Activated CD4-positive, alpha-beta memory T cell treated with anti-CD3 and anti-CD28 coated beads for 36 hours (primary cell): Measurements from ENCODE around the gene RAD51B. TPM values are rescaled to one million over a fixed set of nuclear protein-coding genes. Genes with fewer than 3 reads are reported as not detected.
"Not testable (repeated sequence)": the region's sequence is repeated elsewhere in the genome, so short reads cannot be mapped to it uniquely, and the experiment has no call there.

Experiments
- CTCF ChIA-PET: fragments of 350-600 bp; sonication (Branson Sonifier 250); formaldehyde crosslinking; loops from one replicate; lab custom pipeline; 2021; ENCODE audit warnings: antibody characterized with exemption, inconsistent platforms; lab: Charles Lee
- POLR2A ChIA-PET: fragments of 350-600 bp; sonication (Branson Sonifier 250); formaldehyde crosslinking; loops from one replicate; lab custom pipeline; 2021; ENCODE audit warnings: antibody characterized with exemption; lab: Charles Lee
- DNase-seq: peaks from one replicate; pipeline ENCODE4 v3.0.0-alpha.2; 2020
- H3K27ac Mint-ChIP-seq: one replicate; pipeline ENCODE4 v1.8.0; 2021; ENCODE audit warnings: mixed read lengths
- H3K27me3 Mint-ChIP-seq: one replicate; pipeline ENCODE4 v1.8.0; 2021; ENCODE audit warnings: mixed read lengths
- H3K36me3 Mint-ChIP-seq: one replicate; pipeline ENCODE4 v1.8.0; 2021; ENCODE audit warnings: mixed read lengths
- H3K4me1 Mint-ChIP-seq: one replicate; pipeline ENCODE4 v1.8.0; 2021; ENCODE audit warnings: low read depth, mixed read lengths
- H3K4me3 Mint-ChIP-seq: one replicate; pipeline ENCODE4 v1.8.0; 2021; ENCODE audit warnings: mild to moderate bottlenecking, mixed read lengths
- H3K9me3 Mint-ChIP-seq: one replicate; pipeline ENCODE4 v1.8.0; 2021; ENCODE audit warnings: mixed read lengths
- intact Hi-C: fragments of 100-400 bp; cut with micrococcal nuclease; formaldehyde crosslinking; loops from one replicate; pipeline ENCODE4 v1.15.1; 2023
- total RNA-seq, 2 experiments: library from RNA; stranded (reverse); gene quantifications; one replicate each; pipeline ENCODE4 v1.2.3, GENCODE V29; 2021

Gene RAD51B
- total RNA-seq, 2 experiments from 2014 or later = 32.3 to 34.3 TPM

GRCh38 chr14:68282479-68283377, 463.1 kb downstream of the RAD51B start:
- Mint-ChIP-seq H3K27ac (peak overlapping the region; percentile 34), H3K4me1 (peaks cover 62% of the 10 kb centered on the region), H3K9me3 (no peaks in the 10 kb centered on the region), H3K4me3 (no peak overlapping the region), H3K27me3 (no peaks in the 10 kb centered on the region), H3K36me3 (no peaks in the 10 kb centered on the region)
- intact Hi-C loops = loop anchor here (1.0 to 10.0 kb wide), 6 partner anchors 7 to 402 kb away; no protein-coding TSS in a partner anchor
- DNase-seq = peak; percentile 31
- ChIA-PET POLR2A (interaction anchor here (0.8 to 2.9 kb wide), 5 partner anchors 10 to 533 kb away, joined by 3 to 15 read pairs (median 4); partner anchors contain the start of gene ZFP36L1), CTCF (interaction anchor here (0.7 to 1.6 kb wide), 9 partner anchors 11 to 542 kb away, joined by 3 to 11 read pairs (median 3); no protein-coding TSS in a partner anchor)

GRCh38 chr14:68283378-68284123, 464.0 kb downstream of the RAD51B start:
- CTCF ChIA-PET = interaction anchor here (0.9 to 1.6 kb wide), 9 partner anchors 12 to 536 kb away, joined by 3 to 11 read pairs (median 3); no protein-coding TSS in a partner anchor
- Mint-ChIP-seq H3K27me3 (no peaks in the 10 kb centered on the region), H3K9me3 (no peaks in the 10 kb centered on the region), H3K4me3 (no peak overlapping the region), H3K36me3 (no peaks in the 10 kb centered on the region), H3K4me1 (peaks cover 69% of the 10 kb centered on the region), H3K27ac (peak overlapping the region; percentile 34)
- POLR2A ChIA-PET = interaction anchor here (0.8 to 2.9 kb wide), 5 partner anchors 9 to 532 kb away, joined by 3 to 15 read pairs (median 4); partner anchors contain the start of gene ZFP36L1
- intact Hi-C loops = loop anchor here (1.0 to 10.0 kb wide), 7 partner anchors 8 to 401 kb away; no protein-coding TSS in a partner anchor
- peak; percentile 68 for DNase-seq

- no peak overlapping the region for H3K4me3 Mint-ChIP-seq
- H3K36me3 Mint-ChIP-seq = no peaks in the 10 kb centered on the region
- DNase-seq = no peak
- no peaks in the 10 kb centered on the region for H3K9me3 Mint-ChIP-seq
- ChIA-PET CTCF (interaction anchor here (0.9 to 3.0 kb wide), 3 partner anchors 8 to 541 kb away, joined by 3 to 8 read pairs (median 3); no protein-coding TSS in a partner anchor), POLR2A (interaction anchor here (2.2 to 2.9 kb wide), 3 partner anchors 506 to 531 kb away, joined by 6 to 15 read pairs (median 10); partner anchors contain the start of gene ZFP36L1)
- H3K27me3 Mint-ChIP-seq = no peaks in the 10 kb centered on the region
- intact Hi-C loops = loop anchor here (2.0 to 10.0 kb wide), 5 partner anchors 28 to 400 kb away; no protein-coding TSS in a partner anchor
- peaks cover 72% of the 10 kb centered on the region for H3K4me1 Mint-ChIP-seq
- no peak overlapping the region for H3K27ac Mint-ChIP-seq
These were observed 464.8 kb downstream of the RAD51B start for GRCh38 chr14:68284333-68284732.

- intact Hi-C loops = loop anchor here (2.0 to 10.0 kb wide), 7 partner anchors 28 to 507 kb away; partner anchors contain the start of gene ZFP36L1
- no peaks in the 10 kb centered on the region for H3K27me3 Mint-ChIP-seq
- POLR2A ChIA-PET = interaction anchor here (0.8 to 2.9 kb wide), 6 partner anchors 28 to 531 kb away, joined by 3 to 15 read pairs (median 6); partner anchors contain the start of gene ZFP36L1
- peak overlapping the region; percentile 46 for H3K27ac Mint-ChIP-seq
- H3K36me3 Mint-ChIP-seq = no peaks in the 10 kb centered on the region
- CTCF ChIA-PET = interaction anchor here (1.0 to 3.0 kb wide), 4 partner anchors 9 to 559 kb away, joined by 3 to 8 read pairs (median 6); no protein-coding TSS in a partner anchor
- no peaks in the 10 kb centered on the region for H3K9me3 Mint-ChIP-seq
- DNase-seq = no peak
- peaks cover 72% of the 10 kb centered on the region for H3K4me1 Mint-ChIP-seq
- H3K4me3 Mint-ChIP-seq = no peak overlapping the region
These were observed 465.3 kb downstream of the RAD51B start for GRCh38 chr14:68284834-68285233.

DNA sequence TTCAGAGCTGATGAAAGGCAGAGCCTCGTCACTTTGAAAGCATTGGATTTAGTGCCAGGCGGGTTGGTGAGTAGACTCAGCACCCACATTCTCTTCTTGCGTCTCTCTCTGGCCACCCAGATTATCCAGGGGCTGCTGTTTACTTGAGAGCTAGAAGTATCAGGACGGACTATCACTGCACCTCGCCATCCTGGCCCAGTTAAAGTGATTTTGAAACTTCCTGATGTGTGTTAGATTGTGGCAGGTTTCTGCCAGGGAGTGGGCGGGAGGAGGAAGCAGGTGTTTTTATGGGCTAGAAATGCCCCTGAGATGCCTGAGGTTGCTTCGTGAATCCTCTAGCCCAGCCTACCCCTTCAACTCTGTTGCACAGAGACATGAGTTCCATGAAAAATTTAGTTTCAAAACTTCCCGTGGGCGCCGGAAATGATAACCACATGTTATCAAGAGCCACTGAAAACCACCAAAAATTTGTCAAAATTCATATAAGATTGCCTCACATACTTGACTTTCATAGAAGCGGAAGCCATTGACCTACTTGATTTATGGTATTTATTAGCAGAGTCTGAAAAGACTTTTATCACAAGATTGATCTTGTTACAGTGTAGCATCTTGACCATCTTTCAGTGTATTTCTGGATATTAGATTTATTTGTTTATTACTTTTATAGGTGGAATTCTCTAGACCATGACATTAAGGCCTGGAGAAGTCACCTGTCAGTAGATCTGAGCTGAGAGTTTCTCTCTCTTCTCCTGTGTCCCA, 466.0 kb downstream of the RAD51B start:
- POLR2A ChIA-PET = interaction anchor here (0.8 to 2.9 kb wide), 9 partner anchors 10 to 530 kb away, joined by 3 to 15 read pairs (median 4); partner anchors contain the start of gene ZFP36L1
- Mint-ChIP-seq H3K36me3 (no peaks in the 10 kb centered on the region), H3K27me3 (no peaks in the 10 kb centered on the region), H3K9me3 (no peaks in the 10 kb centered on the region), H3K27ac (peak overlapping the region; percentile 46), H3K4me3 (no peak overlapping the region), H3K4me1 (peaks cover 67% of the 10 kb centered on the region)
- DNase-seq = peak; percentile 82
- CTCF ChIA-PET = interaction anchor here (1.0 to 3.0 kb wide), 5 partner anchors 10 to 558 kb away, joined by 3 to 8 read pairs (median 5); no protein-coding TSS in a partner anchor
- intact Hi-C loops = loop anchor here (2.0 to 10.0 kb wide), 6 partner anchors 27 to 507 kb away; partner anchors contain the start of gene ZFP36L1

GRCh38 chr14:68286667-68287066, 467.1 kb downstream of the RAD51B start:
- H3K9me3 Mint-ChIP-seq = no peaks in the 10 kb centered on the region
- ChIA-PET POLR2A (interaction anchor here (1.0 to 2.6 kb wide), 5 partner anchors 11 to 509 kb away, joined by 3 to 8 read pairs (median 4); no protein-coding TSS in a partner anchor), CTCF (interaction anchor here (0.7 to 3.0 kb wide), 4 partner anchors 11 to 557 kb away, joined by 3 to 8 read pairs (median 6); no protein-coding TSS in a partner anchor)
- H3K4me3 Mint-ChIP-seq = no peak overlapping the region
- H3K27me3 Mint-ChIP-seq = no peaks in the 10 kb centered on the region
- no peak for DNase-seq
- intact Hi-C loops = loop anchor here (5.0 to 10.0 kb wide), 5 partner anchors 74 to 506 kb away; partner anchors contain the start of gene ZFP36L1
- H3K4me1 Mint-ChIP-seq = peaks cover 68% of the 10 kb centered on the region
- H3K27ac Mint-ChIP-seq = no peak overlapping the region
- H3K36me3 Mint-ChIP-seq = no peaks in the 10 kb centered on the region

- POLR2A ChIA-PET = interaction anchor here (0.6 kb wide), 1 partner anchor 85 kb away, joined by 3 read pairs; no protein-coding TSS in a partner anchor
- H3K4me3 Mint-ChIP-seq, H3K27me3 Mint-ChIP-seq, H3K9me3 Mint-ChIP-seq, H3K27ac Mint-ChIP-seq, DNase-seq, H3K36me3 Mint-ChIP-seq: not testable (repeated sequence)
- intact Hi-C loops = loop anchor here (5.0 to 10.0 kb wide), 5 partner anchors 77 to 503 kb away; partner anchors contain the start of gene ZFP36L1
- CTCF ChIA-PET = interaction anchor here (0.6 kb wide), 1 partner anchor 304 kb away, joined by 3 read pairs; no protein-coding TSS in a partner anchor
- H3K4me1 Mint-ChIP-seq = peaks cover 63% of the 10 kb centered on the region
These were observed 469.9 kb downstream of the RAD51B start for GRCh38 chr14:68289452-68289851.

- intact Hi-C loops = no loop called here
- H3K27ac Mint-ChIP-seq = no peak overlapping the region
- H3K4me1 Mint-ChIP-seq = peaks cover 40% of the 10 kb centered on the region
- no peaks in the 10 kb centered on the region for H3K9me3 Mint-ChIP-seq
- no peaks in the 10 kb centered on the region for H3K36me3 Mint-ChIP-seq
- DNase-seq = no peak
- ChIA-PET CTCF (interaction anchor here (0.5 to 0.8 kb wide), 3 partner anchors 314 to 498 kb away, joined by 3 read pairs; no protein-coding TSS in a partner anchor), POLR2A (interaction anchor here (1.0 to 1.2 kb wide), 2 partner anchors 9 to 21 kb away, joined by 3 to 4 read pairs; no protein-coding TSS in a partner anchor)
- no peaks in the 10 kb centered on the region for H3K27me3 Mint-ChIP-seq
- no peak overlapping the region for H3K4me3 Mint-ChIP-seq
These were observed 472.2 kb downstream of the RAD51B start for GRCh38 chr14:68291820-68292219.

DNA sequence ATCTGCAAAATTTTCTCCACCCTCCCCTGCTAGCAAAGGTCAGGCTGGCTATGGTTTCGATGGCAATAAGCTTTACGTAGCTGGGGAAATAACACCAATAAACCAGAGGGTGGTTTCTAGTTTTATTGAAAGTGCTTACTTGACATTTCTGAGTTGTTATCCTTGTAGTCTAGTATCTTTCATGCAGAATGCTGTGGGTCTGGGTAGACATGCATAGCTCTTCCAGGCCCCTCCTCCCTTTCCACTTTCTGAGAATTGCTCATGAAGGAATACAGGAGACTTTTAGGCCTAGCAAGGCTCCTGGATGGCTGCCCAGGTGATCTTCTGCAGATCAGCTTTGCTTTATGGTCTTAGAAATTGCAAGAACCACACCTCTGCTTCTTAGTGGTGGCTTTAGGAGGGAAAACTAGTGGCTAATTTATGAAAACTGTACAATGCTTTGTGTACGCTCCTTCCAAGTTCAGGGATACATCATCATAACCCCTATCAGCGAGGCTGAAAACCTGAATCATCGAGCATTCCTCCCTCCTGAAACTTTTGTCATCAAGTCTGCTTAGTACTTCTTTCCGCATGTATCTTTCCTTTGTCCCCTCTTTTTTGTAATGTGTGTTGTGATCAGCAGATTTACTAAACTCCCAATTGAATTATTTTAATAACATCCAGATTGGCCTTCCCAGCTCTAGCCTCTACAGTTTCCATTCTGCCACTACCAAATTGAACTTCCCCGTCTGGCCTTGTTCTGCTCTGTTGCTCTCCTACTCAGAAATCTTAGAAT, 473.0 kb downstream of the RAD51B start:
- no peaks in the 10 kb centered on the region for H3K27me3 Mint-ChIP-seq
- no peak for DNase-seq
- no peaks in the 10 kb centered on the region for H3K36me3 Mint-ChIP-seq
- H3K9me3 Mint-ChIP-seq = no peaks in the 10 kb centered on the region
- intact Hi-C loops = no loop called here
- H3K4me3 Mint-ChIP-seq = no peak overlapping the region
- H3K27ac Mint-ChIP-seq = peak overlapping the region; percentile 29
- POLR2A ChIA-PET = interaction anchor here (1.0 to 1.2 kb wide), 2 partner anchors 10 to 20 kb away, joined by 3 to 4 read pairs; no protein-coding TSS in a partner anchor
- peaks cover 32% of the 10 kb centered on the region for H3K4me1 Mint-ChIP-seq
- CTCF ChIA-PET = interaction anchor here (0.5 to 0.9 kb wide), 6 partner anchors 196 to 1013 kb away, joined by 3 read pairs; no protein-coding TSS in a partner anchor
